AG04449 (cell line): ENCODE results near the gene INSIG2.

Experiments used
- CTCF ChIA-PET: fragments of 350-600 bp; formaldehyde crosslinking; extraction: SDS; loops from one replicate; lab custom pipeline; 2021; ENCODE audit warnings: antibody characterized with exemption; lab: Yijun Ruan, JAX
- POLR2A ChIA-PET: fragments of 400-600, 350-600 bp; formaldehyde crosslinking; extraction: SDS; loops from one replicate; lab custom pipeline; 2020; ENCODE audit warnings: antibody characterized with exemption, inconsistent platforms; lab: Yijun Ruan, JAX
- DNase-seq: peaks from one replicate; pipeline ENCODE4 v3.0.0-alpha.2; 2010; ENCODE audit warnings: low read depth, low spot score
- H3K4me3 ChIP-seq: 2 replicates; pipeline ENCODE4 v1.5.1; 2011; ENCODE audit warnings: low read depth, mild to moderate bottlenecking, control low read depth, low read length
- CTCF ChIP-seq: IDR thresholded peaks from one replicate; pipeline ENCODE4 v1.5.1; 2011; ENCODE audit warnings: mild to moderate bottlenecking, moderate library complexity, low read length, control low read depth, inconsistent platforms; ENCODE audit not compliant: insufficient read depth; ENCODE audit errors: missing control alignments

Gene INSIG2

DNA sequence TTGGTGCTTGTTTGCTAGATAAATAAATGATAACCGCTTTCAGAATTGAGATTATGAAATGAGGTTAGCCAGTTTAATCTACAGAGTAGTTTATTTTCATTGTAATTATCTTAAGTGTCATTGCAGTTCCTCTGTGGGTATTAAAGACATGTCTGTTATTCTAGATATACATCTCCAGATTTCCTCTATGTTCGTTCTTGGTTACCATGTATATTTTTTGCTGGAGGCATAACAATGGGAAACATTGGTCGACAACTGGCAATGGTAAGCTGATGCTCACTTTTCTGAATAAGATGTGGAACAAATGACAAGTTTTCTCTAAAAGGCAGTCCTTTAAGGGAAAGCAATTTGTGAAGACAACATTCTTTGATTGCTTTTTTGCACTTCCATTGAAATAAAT lies 18.7 kb downstream of the INSIG2 start:
- no peak for DNase-seq
- ChIA-PET CTCF (no interaction called here), POLR2A (no interaction called here)
- H3K4me3 ChIP-seq = no peak overlapping the region
- TF ChIP-seq CTCF = no peak

DNA sequence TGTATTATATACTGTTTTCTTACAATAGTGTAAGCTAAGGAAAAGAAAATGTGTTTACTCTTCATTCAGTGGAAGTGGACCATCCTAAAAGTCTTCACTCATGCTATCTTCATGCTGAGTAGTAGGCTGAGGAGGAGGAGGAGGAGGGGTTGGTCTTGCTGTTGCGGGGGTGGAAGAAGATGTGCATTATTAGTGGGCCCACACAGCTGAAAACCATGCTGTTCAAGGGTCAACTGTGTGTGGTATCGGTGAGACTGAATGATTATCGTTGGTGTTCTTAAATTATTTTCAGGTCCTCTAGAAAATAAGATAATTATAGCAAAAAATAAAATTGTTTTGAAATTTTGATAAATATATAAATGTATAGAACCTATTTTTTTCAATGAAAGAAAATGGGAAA lies 22.0 kb downstream of the INSIG2 start:
- POLR2A ChIA-PET = no interaction called here
- TF ChIP-seq CTCF = no peak
- CTCF ChIA-PET = no interaction called here
- DNase-seq = no peak
- H3K4me3 ChIP-seq = no peak overlapping the region

- POLR2A ChIA-PET = no interaction called here
- TF ChIP-seq CTCF = no peak
- CTCF ChIA-PET = no interaction called here
- no peak overlapping the region for H3K4me3 ChIP-seq
- DNase-seq = no peak
Observed at GRCh38 chr2:118110991-118111390, 22.7 kb downstream of the INSIG2 start.

DNA sequence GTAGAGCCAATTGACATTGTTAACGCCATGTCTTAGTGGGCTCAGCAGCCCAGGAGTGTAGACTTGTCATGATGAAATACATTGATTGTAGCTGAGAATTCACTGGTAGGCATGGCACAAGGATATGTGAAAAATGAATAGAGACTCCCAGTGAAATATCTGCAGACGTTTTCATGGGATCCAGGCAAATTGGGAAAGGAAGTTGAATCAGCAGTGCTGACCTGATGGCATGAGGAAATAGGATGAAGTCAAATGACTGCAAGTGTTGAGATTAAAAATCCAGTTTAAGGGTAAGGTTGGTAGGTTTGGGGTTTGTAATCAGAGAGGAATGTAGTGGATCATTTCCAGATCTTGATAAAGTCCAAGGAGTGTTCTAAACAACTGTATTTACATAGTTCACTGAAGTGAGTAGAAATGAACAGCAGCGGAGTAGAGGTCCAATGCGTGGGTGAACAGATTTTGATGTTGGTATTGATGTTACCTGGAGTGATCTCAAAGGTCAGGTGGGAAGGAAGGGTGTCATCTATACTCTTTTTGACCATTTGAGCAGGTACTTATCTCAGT lies 24.6 kb downstream of the INSIG2 start:
- DNase-seq = peak; percentile 55
- POLR2A ChIA-PET = no interaction called here
- TF ChIP-seq CTCF = no peak
- no peak overlapping the region for H3K4me3 ChIP-seq
- CTCF ChIA-PET = no interaction called here

GRCh38 chr2:118114863-118115262 lies 26.6 kb downstream of the INSIG2 start:
- CTCF ChIA-PET = no interaction called here
- no peak overlapping the region for H3K4me3 ChIP-seq
- no peak for DNase-seq
- POLR2A ChIA-PET = no interaction called here
- TF ChIP-seq CTCF = no peak

DNA sequence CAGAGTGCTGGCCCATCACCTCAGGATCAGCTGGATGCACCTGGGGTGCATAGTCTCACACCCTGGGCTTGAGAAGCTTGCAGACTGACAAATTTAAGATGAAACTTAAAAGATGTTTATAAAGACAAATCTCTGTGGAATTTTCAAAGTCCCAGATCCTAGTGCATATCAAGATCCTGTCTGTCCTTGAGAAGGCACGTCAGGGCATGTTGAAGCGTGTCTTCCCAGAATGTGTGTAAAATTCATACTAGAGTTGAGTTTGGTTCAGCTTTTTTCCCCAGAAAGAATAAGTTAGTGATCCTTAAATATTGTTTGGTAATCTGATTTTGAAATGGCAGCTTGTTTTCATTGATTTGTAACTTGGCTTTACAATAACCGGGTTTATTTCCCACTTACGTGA lies 27.5 kb downstream of the INSIG2 start:
- no peak for TF ChIP-seq CTCF
- no peak overlapping the region for H3K4me3 ChIP-seq
- ChIA-PET CTCF (interaction anchor here (0.9 kb wide), 1 partner anchor 15 kb away, joined by 5 read pairs; no protein-coding TSS in a partner anchor), POLR2A (no interaction called here)
- DNase-seq = no peak
